ENCODE data around the gene GNS.

- TF ChIP-seq, protein P1, sequence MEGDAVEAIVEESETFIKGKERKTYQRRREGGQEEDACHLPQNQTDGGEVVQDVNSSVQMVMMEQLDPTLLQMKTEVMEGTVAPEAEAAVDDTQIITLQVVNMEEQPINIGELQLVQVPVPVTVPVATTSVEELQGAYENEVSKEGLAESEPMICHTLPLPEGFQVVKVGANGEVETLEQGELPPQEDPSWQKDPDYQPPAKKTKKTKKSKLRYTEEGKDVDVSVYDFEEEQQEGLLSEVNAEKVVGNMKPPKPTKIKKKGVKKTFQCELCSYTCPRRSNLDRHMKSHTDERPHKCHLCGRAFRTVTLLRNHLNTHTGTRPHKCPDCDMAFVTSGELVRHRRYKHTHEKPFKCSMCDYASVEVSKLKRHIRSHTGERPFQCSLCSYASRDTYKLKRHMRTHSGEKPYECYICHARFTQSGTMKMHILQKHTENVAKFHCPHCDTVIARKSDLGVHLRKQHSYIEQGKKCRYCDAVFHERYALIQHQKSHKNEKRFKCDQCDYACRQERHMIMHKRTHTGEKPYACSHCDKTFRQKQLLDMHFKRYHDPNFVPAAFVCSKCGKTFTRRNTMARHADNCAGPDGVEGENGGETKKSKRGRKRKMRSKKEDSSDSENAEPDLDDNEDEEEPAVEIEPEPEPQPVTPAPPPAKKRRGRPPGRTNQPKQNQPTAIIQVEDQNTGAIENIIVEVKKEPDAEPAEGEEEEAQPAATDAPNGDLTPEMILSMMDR (IDR thresholded peaks at IDR 0.05), result no peak
- no peak for TF ChIP-seq POLR2A (IDR thresholded peaks at IDR 0.05)
Observed at GRCh38 chr12:64791036-64791435, 31.8 kb upstream of the GNS start.

Data from esophagus squamous epithelium (tissue), 4 donors.